HCT116 (cell line): ENCODE measurements around the gene EGFL8. TPM values are rescaled to one million over a fixed set of nuclear protein-coding genes. Genes with fewer than 3 reads are reported as not detected.

Experiments used
- ATAC-seq: fragments of 200-7000 bp; cut with Tn5 transposase; 2 replicates; pipeline ENCODE4 v1.9.1; 2020; ENCODE audit warnings: mild to moderate bottlenecking, moderate library complexity
- BruUV-seq: library from RNA; stranded (reverse); fragments of 400-500 nt; replicated peaks from 2 replicates; lab custom pipeline; 2021; lab: Mats Ljungman, UMichigan
- CTCF ChIA-PET: fragments of 300-600 bp; sonication (Branson Sonifier 250); formaldehyde crosslinking; loops from one replicate; lab custom pipeline; 2021; ENCODE audit warnings: antibody characterized with exemption; lab: Charles Lee
- POLR2A ChIA-PET: fragments of 300-600, 350-600 bp; sonication (Branson Sonifier 250); formaldehyde crosslinking; loops from one replicate; lab custom pipeline; 2021; ENCODE audit warnings: antibody characterized with exemption; lab: Charles Lee
- RAD21 ChIA-PET, 2 experiments: fragments of 300-600 bp; sonication (Branson Sonifier 250); formaldehyde crosslinking; loops; one replicate each; lab custom pipeline; 2023; ENCODE audit warnings: low total read pairs in 2 of 2; ENCODE audit not compliant: uncharacterized antibody in 2 of 2, unreplicated experiment in 2 of 2, low non-redundant PET in 1 of 2; lab: Charles Lee
- DNase-seq: peaks from one replicate; pipeline ENCODE4 v3.0.0-alpha.2; 2010; ENCODE audit warnings: low read depth, low spot score
- H2AFZ ChIP-seq: fragments of 200-600 bp; shearing (Covaris generic), sonication (generic); 2 replicates; pipeline ENCODE4 v1.6.1; 2017; ENCODE audit warnings: low read depth, mixed run types, mixed read lengths, antibody characterized with exemption, low read length; ENCODE audit not compliant: poor library complexity, severe bottlenecking
- H3K27ac ChIP-seq: 2 replicates; pipeline ENCODE4 v1.5.1; 2012; ENCODE audit warnings: low read depth, low read length
- H3K27me3 ChIP-seq: fragments of 200-600 bp; sonication (generic); 2 replicates; pipeline ENCODE4 v1.6.1; 2016; ENCODE audit warnings: mixed run types, low read length, mixed read lengths; ENCODE audit not compliant: insufficient read depth
- H3K36me3 ChIP-seq, 2 experiments: fragments of 200-500 bp in 1 of 2; fragments of 200-600 bp in 1 of 2; sonication (Bioruptor generic) in 1 of 2; sonication (generic) in 1 of 2; 2 replicates each; pipeline versions ENCODE4 v1.5.1 to v1.6.1; 2014 to 2016; ENCODE audit warnings: low read length in 2 of 2, inconsistent platforms in 1 of 2, mixed read lengths in 1 of 2, mixed run types in 1 of 2; ENCODE audit not compliant: insufficient read depth in 2 of 2, control insufficient read depth in 1 of 2
- H3K4me1 ChIP-seq, 2 experiments: fragments of 200-600 bp in 1 of 2; sonication (generic) in 1 of 2; 2 replicates each; pipeline versions ENCODE4 v1.5.1 to v1.6.1; 2012 to 2017; ENCODE audit warnings: low read length in 2 of 2, inconsistent platforms in 1 of 2, mild to moderate bottlenecking in 1 of 2, mixed read lengths in 1 of 2, mixed run types in 1 of 2, moderate library complexity in 1 of 2; ENCODE audit not compliant: insufficient read depth in 2 of 2, control insufficient read depth in 1 of 2
- H3K4me2 ChIP-seq: fragments of 200-600 bp; sonication (generic); 2 replicates; pipeline ENCODE4 v1.6.1; 2017; ENCODE audit warnings: mixed run types, low read length, mixed read lengths
- H3K4me3 ChIP-seq, 2 experiments: fragments of 200-600 bp in 1 of 2; sonication (generic) in 1 of 2; replicated peaks in 1 of 2; 2 replicates each; pipeline ENCODE4 v1.5.1; 2011 to 2016; ENCODE audit warnings: low read length in 2 of 2, control low read depth in 1 of 2, low read depth in 1 of 2, mild to moderate bottlenecking in 1 of 2, mixed read lengths in 1 of 2, mixed run types in 1 of 2
- H3K79me2 ChIP-seq: fragments of 200-600 bp; sonication (generic); 2 replicates; pipeline ENCODE4 v1.6.1; 2017; ENCODE audit warnings: mild to moderate bottlenecking, mixed run types, low read length, moderate library complexity, mixed read lengths; ENCODE audit not compliant: insufficient read depth
- H3K9ac ChIP-seq: fragments of 200-600 bp; sonication (generic); 2 replicates; pipeline ENCODE4 v1.6.1; 2016; ENCODE audit warnings: low read length, mixed read lengths
- H3K9me2 ChIP-seq: fragments of 200-600 bp; sonication (generic), shearing (Covaris generic); 2 replicates; pipeline ENCODE4 v1.6.1; 2017; ENCODE audit warnings: mixed run types, mild to moderate bottlenecking, moderate library complexity; ENCODE audit not compliant: insufficient read depth
- H3K9me3 ChIP-seq, 2 experiments: fragments of 200-500 bp in 1 of 2; fragments of 200-600 bp in 1 of 2; sonication (Bioruptor generic) in 1 of 2; sonication (generic) in 1 of 2; 2 replicates each; pipeline ENCODE4 v1.6.1; 2014 to 2017; ENCODE audit warnings: low read length in 2 of 2, mixed read lengths in 2 of 2, inconsistent platforms in 1 of 2, low read depth in 1 of 2, mild to moderate bottlenecking in 1 of 2, mixed run types in 1 of 2, moderate library complexity in 1 of 2; ENCODE audit not compliant: control insufficient read depth in 1 of 2, insufficient read depth in 1 of 2
- H4K20me1 ChIP-seq: fragments of 200-600 bp; sonication (generic), shearing (Covaris generic); 2 replicates; pipeline ENCODE4 v1.6.1; 2017; ENCODE audit warnings: mixed run types, mild to moderate bottlenecking, moderate library complexity; ENCODE audit not compliant: insufficient read depth
- CEBPB ChIP-seq: IDR thresholded peaks from 2 replicates; pipeline ENCODE4 v1.6.1; 2012; ENCODE audit warnings: low read depth
- ELF1 ChIP-seq: IDR thresholded peaks from 2 replicates; pipeline ENCODE4 v1.6.1; 2012; ENCODE audit warnings: low read depth, borderline replicate concordance
- EZH2 ChIP-seq: fragments of 200-600 bp; sonication (generic); IDR thresholded peaks from 2 replicates; pipeline ENCODE4 v1.6.1; 2017; ENCODE audit warnings: antibody characterized with exemption, mixed run types
- POLR2A ChIP-seq: IDR thresholded peaks from 2 replicates; pipeline ENCODE4 v1.7.0; 2011; ENCODE audit warnings: borderline replicate concordance; ENCODE audit not compliant: insufficient read depth, insufficient read length; ENCODE audit errors: extremely low read depth
- SP1 ChIP-seq: IDR thresholded peaks from 2 replicates; pipeline ENCODE4 v1.6.1; 2012; ENCODE audit warnings: low read depth
- TCF7L2 ChIP-seq: IDR thresholded peaks from 2 replicates; pipeline ENCODE4 v1.7.0; 2011; ENCODE audit warnings: borderline replicate concordance, inconsistent platforms; ENCODE audit not compliant: insufficient read depth, insufficient read length; ENCODE audit errors: extremely low read depth
- ZNF274 ChIP-seq: fragments of 200-500 bp; sonication (Bioruptor generic); IDR thresholded peaks from 2 replicates; pipeline ENCODE4 v1.6.1; 2014; ENCODE audit warnings: mild to moderate bottlenecking, low read depth, low read length, inconsistent platforms
- intact Hi-C: fragments of 100-400 bp; cut with micrococcal nuclease; formaldehyde crosslinking; loops from 2 replicates; pipeline ENCODE4 v1.10.0; 2022
- microRNA-seq: library from miRNA; unstranded; fragments of <30 nt; microRNA quantifications from one replicate; pipeline ENCODE4, GENCODE V29; 2016; ENCODE audit warnings: borderline number of aligned reads
- total RNA-seq: library from RNA; stranded (reverse); gene quantifications from one replicate; pipeline ENCODE4 v1.2.1, GENCODE V29; 2021; ENCODE audit not compliant: unreplicated experiment

Gene EGFL8
- total RNA-seq, 1 experiment from 2014 or later = 29.0 TPM

- no peak overlapping the region for H2AFZ ChIP-seq
- H3K9me3 ChIP-seq = no peaks in the 10 kb centered on the region
- H3K36me3 ChIP-seq = no peaks in the 10 kb centered on the region
- no peak overlapping the region for H3K4me2 ChIP-seq
- no peaks in the 10 kb centered on the region for H4K20me1 ChIP-seq
- intact Hi-C loops = no loop called here
- DNase-seq (no peak), ATAC-seq (no peak)
- POLR2A ChIA-PET = no interaction called here
- H3K4me3 ChIP-seq = no peak overlapping the region
- H3K79me2 ChIP-seq = no peaks in the 10 kb centered on the region
- H3K9ac ChIP-seq = no peak overlapping the region
- H3K27ac ChIP-seq = no peak overlapping the region
- TF ChIP-seq ZNF274 (no peak), CEBPB (no peak), TCF7L2 (no peak), POLR2A (no peak), ELF1 (no peak), SP1 (no peak), EZH2 (no peak)
- TF ChIP-seq, all 23 proteins: peak for 0
- no TSS peak for BruUV-seq
- RAD21 ChIA-PET = no interaction called here
- H3K27me3 ChIP-seq = no peaks in the 10 kb centered on the region
- CTCF ChIA-PET = no interaction called here
- no peaks in the 10 kb centered on the region for H3K9me2 ChIP-seq
- H3K4me1 ChIP-seq = no peaks in the 10 kb centered on the region
Measured at GRCh38 chr6:32216998-32217397, 52.6 kb downstream of the EGFL8 start.

Small RNA genes lying within 50 kb of the gene (microRNA-seq; reads per million reads assigned to microRNA genes)
- gene MIR6721 = 4.8 reads per million, percentile 9 among the genes with 10 or more reads in this experiment
- gene MIR6833 = not detected

Other genes starting within 250 kb of the EGFL8 start
- 3.1 TPM for gene C2, start 236.9 kb upstream of the EGFL8 start, total RNA-seq
- 1.5 TPM for gene CFB, start 218.5 kb upstream of the EGFL8 start, total RNA-seq
- gene NELFE, start 205.6 kb upstream of the EGFL8 start, total RNA-seq = 68.3 TPM
- gene SKIC2, start 205.4 kb upstream of the EGFL8 start, total RNA-seq = 68.0 TPM
- 16.4 TPM for gene DXO, start 192.5 kb upstream of the EGFL8 start, total RNA-seq
- 5.1 TPM for gene C4A, start 182.5 kb upstream of the EGFL8 start, total RNA-seq
- 6.3 TPM for gene C4B, start 149.8 kb upstream of the EGFL8 start, total RNA-seq
- 1.4 TPM for gene CYP21A2, start 126.2 kb upstream of the EGFL8 start, total RNA-seq
- gene TNXB, start 55.3 kb upstream of the EGFL8 start, total RNA-seq = 8.5 TPM
- gene ATF6B, start 36.3 kb upstream of the EGFL8 start, total RNA-seq = 63.9 TPM
- 11.2 TPM for gene FKBPL, start 34.3 kb upstream of the EGFL8 start, total RNA-seq
- gene PRRT1, start 12.7 kb upstream of the EGFL8 start, total RNA-seq = 6.1 TPM
- gene PPT2, start 10.5 kb upstream of the EGFL8 start, total RNA-seq = 21.0 TPM
- gene AGPAT1, start 11.5 kb downstream of the EGFL8 start, total RNA-seq = 55.6 TPM
- 45.9 TPM for gene RNF5, start 13.8 kb downstream of the EGFL8 start, total RNA-seq
- gene AGER, start 19.7 kb downstream of the EGFL8 start, total RNA-seq = 22.6 TPM
- 79.0 TPM for gene PBX2, start 25.6 kb downstream of the EGFL8 start, total RNA-seq
- 1.2 TPM for gene GPSM3, start 28.0 kb downstream of the EGFL8 start, total RNA-seq
- gene NOTCH4, start 59.5 kb downstream of the EGFL8 start, total RNA-seq = 0.81 TPM
- gene TSBP1, start 207.3 kb downstream of the EGFL8 start, total RNA-seq = not detected
- gene BTNL2, start 242.6 kb downstream of the EGFL8 start, total RNA-seq = not detected